ENCODE data around the gene SERPINA12. TPM values are rescaled to one million over a fixed set of nuclear protein-coding genes. Genes with fewer than 3 reads are reported as not detected.
A peak's percentile ranks its signal among the peaks of the same experiment; 100 is the strongest.

SERPINA12 gene
- total RNA-seq, 1 experiment from 2014 or later, result not detected

DNA sequence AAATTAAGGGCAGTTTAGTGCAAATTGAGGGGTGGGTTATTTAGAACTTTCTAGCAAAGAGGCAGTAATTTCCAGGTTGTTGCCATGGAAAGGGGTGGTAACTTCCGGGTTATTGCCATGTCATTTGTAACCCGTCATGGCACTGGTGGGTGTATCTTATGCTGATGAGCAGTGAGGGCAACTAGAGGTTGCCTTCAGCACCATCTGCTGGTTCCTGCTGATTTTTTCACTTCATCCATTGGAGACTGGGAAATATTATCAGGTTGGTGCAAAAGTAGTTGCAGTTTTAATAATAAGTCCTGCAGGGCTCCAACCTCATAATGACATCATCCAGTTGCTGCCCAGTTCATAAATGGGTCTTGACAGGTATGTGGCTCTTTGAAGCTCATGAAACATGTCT lies 27.6 kb upstream of the SERPINA12 start:
- H3K27ac Mint-ChIP-seq, result 0 out of 7 replicates have a peak overlapping the region, but pooled peaks of 1 of the 3 experiments have one; percentile 4
- H3K4me2 ChIP-seq (ENCODE audit: insufficient read depth, insufficient read length, low read length), result no peak overlapping the region
- no peak overlapping the region for H2BK20ac ChIP-seq (ENCODE audit: low read depth, low read length, poor library complexity, severe bottlenecking)
- H3K36me3 Mint-ChIP-seq (ENCODE audit: insufficient read depth in 1 of 3, low read depth in 3 of 3), result no peaks in the 10 kb centered on the region
- no peak overlapping the region for H2BK5ac ChIP-seq (ENCODE audit: insufficient read length, low read length)
- H3K79me1 ChIP-seq (ENCODE audit: insufficient read depth, low read depth, low read length, poor library complexity, severe bottlenecking), result no peaks in the 10 kb centered on the region
- H3K4me1 ChIP-seq (ENCODE audit: insufficient read depth, low read length), result no peaks in the 10 kb centered on the region
- no peak overlapping the region for H3K27ac ChIP-seq (ENCODE audit: insufficient read length, low read depth, low read length)
- no peak overlapping the region for H4K5ac ChIP-seq (ENCODE audit: insufficient read length, low read depth, low read length)
- H3K9me3 ChIP-seq (ENCODE audit: control insufficient read depth, low read depth, low read length), result no peaks in the 10 kb centered on the region
- no peak overlapping the region for H3K23ac ChIP-seq (ENCODE audit: insufficient read length, low read depth, low read length)
- H3K27me3 ChIP-seq (ENCODE audit: insufficient read depth, low read length), result no peaks in the 10 kb centered on the region
- no peak overlapping the region for H3K9ac ChIP-seq (ENCODE audit: extremely low read depth, insufficient read length, low read length)
- H2AFZ ChIP-seq (ENCODE audit: low read length), result no peak overlapping the region
- no peak overlapping the region for H3K4me3 Mint-ChIP-seq
- no peaks in the 10 kb centered on the region for H4K20me1 ChIP-seq (ENCODE audit: control insufficient read depth, insufficient read depth, insufficient read length)
- no peak overlapping the region for H2BK12ac ChIP-seq (ENCODE audit: insufficient read length, low read depth, low read length)
- H3K23me2 ChIP-seq (ENCODE audit: insufficient read length, low read depth, low read length, poor library complexity, severe bottlenecking), result no peaks in the 10 kb centered on the region
- no CpG with 5 or more reads among the region's 2 CpGs for WGBS (ENCODE audit: extremely low coverage, insufficient read length, low lambda C conversion rate)
- H2AK5ac ChIP-seq (ENCODE audit: insufficient read length, low read length), result no peak overlapping the region
- no peak for DNase-seq
- H3K9me3 Mint-ChIP-seq, result no peaks in the 10 kb centered on the region
- H3K14ac ChIP-seq (ENCODE audit: insufficient read depth, low read length), result no peak overlapping the region
- H3K4me1 Mint-ChIP-seq, result peaks cover 8 to 13% of the 10 kb centered on the region in 2 experiments
- no peak overlapping the region for H4K91ac ChIP-seq (ENCODE audit: insufficient read length, low read depth, low read length)
- no peak overlapping the region for H3K56ac ChIP-seq (ENCODE audit: insufficient read length, low read depth, low read length)
- no peak overlapping the region for H3K4ac ChIP-seq (ENCODE audit: low read depth, low read length)
- H3K18ac ChIP-seq (ENCODE audit: insufficient read length, low read depth, low read length), result no peak overlapping the region
- no peak overlapping the region for H2BK15ac ChIP-seq (ENCODE audit: low read depth, low read length)
- H4K8ac ChIP-seq (replicated peaks; ENCODE audit: insufficient read length, low read depth, low read length), result no peak overlapping the region
- TF ChIP-seq, protein P1, sequence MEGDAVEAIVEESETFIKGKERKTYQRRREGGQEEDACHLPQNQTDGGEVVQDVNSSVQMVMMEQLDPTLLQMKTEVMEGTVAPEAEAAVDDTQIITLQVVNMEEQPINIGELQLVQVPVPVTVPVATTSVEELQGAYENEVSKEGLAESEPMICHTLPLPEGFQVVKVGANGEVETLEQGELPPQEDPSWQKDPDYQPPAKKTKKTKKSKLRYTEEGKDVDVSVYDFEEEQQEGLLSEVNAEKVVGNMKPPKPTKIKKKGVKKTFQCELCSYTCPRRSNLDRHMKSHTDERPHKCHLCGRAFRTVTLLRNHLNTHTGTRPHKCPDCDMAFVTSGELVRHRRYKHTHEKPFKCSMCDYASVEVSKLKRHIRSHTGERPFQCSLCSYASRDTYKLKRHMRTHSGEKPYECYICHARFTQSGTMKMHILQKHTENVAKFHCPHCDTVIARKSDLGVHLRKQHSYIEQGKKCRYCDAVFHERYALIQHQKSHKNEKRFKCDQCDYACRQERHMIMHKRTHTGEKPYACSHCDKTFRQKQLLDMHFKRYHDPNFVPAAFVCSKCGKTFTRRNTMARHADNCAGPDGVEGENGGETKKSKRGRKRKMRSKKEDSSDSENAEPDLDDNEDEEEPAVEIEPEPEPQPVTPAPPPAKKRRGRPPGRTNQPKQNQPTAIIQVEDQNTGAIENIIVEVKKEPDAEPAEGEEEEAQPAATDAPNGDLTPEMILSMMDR (conservative IDR thresholded peaks at IDR 0.05), result peak; percentile 56
- no peak overlapping the region for H2BK120ac ChIP-seq (ENCODE audit: low read depth, low read length, poor library complexity, severe bottlenecking)
- peaks cover 5% of the 10 kb centered on the region; the same call in 1 of the 2 replicates for H3K27me3 Mint-ChIP-seq (ENCODE audit: low read depth)
- H3K79me2 ChIP-seq (ENCODE audit: insufficient read depth, low read length), result no peaks in the 10 kb centered on the region
- no peak overlapping the region for H3T11ph ChIP-seq (ENCODE audit: low read length)

Measured in H9 (cell line).